Measurements from ENCODE around the gene GMDS.

GRCh38 chr6:1849691-1850090, 395.7 kb downstream of the GMDS start:
- TF ChIP-seq CREB1 (CRISPR knock-in tag; IDR thresholded peaks at IDR 0.05) (no peak), ESRRA (CRISPR knock-in tag; IDR thresholded peaks at IDR 0.05; ENCODE audit: borderline replicate concordance) (no peak), KAT7 (CRISPR knock-in tag; IDR thresholded peaks at IDR 0.05; ENCODE audit: borderline replicate concordance) (no peak), MAX (CRISPR knock-in tag; IDR thresholded peaks at IDR 0.05) (no peak), CTCF (IDR thresholded peaks at IDR 0.05) (no peak), ZNF121 (CRISPR knock-in tag; IDR thresholded peaks at IDR 0.05) (no peak), ZNF263 (CRISPR knock-in tag; IDR thresholded peaks at IDR 0.05; ENCODE audit: low read depth) (no peak)

Data from WTC11 (cell line).